GM08714 (cell line): ENCODE data around the gene IGDCC3.

ENCODE experiments used
- H3K4me3 ChIP-seq: fragments of 200-500 bp; sonication (Bioruptor generic); 2 replicates; pipeline ENCODE4 v1.5.1; 2014; ENCODE audit warnings: mild to moderate bottlenecking, low read length, inconsistent platforms
- ZNF274 ChIP-seq: IDR thresholded peaks from 2 replicates; pipeline ENCODE4 v1.6.1; 2012; ENCODE audit warnings: mild to moderate bottlenecking, low read depth, low read length

Gene IGDCC3

DNA sequence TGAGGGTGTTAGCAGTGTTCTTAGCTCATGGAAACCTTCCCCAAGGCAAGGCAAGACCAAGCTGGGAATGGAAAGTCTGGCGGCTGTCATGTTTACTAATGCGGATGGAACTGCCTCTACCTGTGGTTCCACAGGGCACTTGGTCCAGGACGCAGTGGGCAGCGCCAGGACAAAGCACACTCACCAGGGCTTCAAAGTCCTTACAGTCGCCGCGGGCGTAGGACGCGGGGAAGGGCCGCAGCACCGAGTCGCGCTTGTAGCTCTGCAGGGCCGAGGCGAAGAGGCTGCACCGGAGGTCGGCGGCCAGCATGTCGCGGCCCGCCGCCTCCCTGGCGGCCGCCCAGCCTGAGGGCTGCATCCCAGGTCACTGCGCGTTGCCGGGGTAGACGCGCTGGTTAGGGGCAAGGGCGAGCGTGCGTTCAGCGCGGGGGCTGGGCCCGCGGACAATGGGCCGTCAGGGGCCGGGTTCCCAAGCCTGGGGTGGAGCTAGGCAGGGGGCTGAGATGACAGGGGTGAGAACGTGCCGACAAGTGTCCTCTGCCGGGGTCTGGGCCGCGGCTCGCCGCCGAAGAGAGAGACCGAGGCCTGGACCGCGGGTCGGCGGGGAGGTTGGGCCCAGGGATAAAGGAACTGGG, 91.6 kb downstream of the IGDCC3 start:
- TF ChIP-seq ZNF274, result no peak
- H3K4me3 ChIP-seq, result peak overlapping the region; percentile 90

DNA sequence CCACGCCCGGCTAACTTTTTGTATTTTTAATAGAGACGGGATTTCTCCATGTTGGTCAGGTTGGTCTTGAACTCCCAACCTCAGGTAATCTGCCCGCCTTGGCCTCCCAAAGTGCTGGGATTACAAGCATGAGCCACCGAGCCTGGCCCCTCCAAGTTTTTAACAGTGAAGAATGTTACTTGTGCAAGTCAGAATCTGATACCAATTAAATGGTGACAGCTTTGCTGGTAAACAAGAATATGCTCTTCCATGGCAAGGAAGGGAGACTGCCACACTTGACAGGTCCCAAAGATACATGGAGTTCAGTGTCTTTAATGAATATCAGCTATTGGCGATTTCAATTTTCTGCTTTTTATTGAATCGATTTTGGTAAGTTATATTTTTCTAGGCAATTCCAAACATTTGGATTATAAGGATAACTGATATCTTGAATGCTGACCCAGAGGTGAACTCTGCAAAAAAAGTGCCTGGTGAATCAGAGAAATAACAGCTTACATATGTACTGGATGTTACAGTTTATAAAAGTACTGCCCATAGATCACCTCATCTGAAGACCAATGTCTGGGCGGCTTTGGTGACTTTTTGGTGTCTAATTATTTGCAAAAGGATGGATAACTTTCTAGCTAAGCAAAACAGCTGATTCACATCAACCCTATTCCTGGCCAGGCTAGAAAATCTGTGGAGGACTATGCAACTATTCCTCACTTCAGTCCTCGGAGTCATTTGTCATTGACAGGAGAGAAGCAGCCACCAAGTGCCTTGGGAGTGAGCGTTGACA, 92.3 kb downstream of the IGDCC3 start:
- H3K4me3 ChIP-seq, result peak overlapping the region; percentile 90
- TF ChIP-seq ZNF274, result no peak

DNA sequence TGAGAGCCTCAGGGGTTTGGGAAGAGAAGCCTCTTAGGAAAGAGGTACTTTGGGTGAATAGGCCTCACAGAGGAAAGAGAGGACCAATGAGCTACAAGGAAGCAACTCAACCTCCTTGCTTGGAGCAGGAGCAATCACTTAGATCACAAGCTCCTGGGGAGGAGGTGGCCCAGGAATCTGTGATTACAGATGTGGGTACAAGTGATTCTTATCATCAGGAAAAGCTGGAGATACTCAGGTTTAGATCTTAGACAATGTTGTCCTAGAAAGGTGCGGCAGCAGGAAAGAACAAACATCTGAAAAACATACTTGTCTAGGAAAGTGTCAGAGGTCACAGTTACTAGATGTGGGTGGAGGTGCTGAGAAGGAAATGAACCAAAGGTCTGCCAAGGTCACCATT, 99.3 kb downstream of the IGDCC3 start:
- TF ChIP-seq ZNF274, result no peak

More for the DNA sequence above, 99.3 kb downstream of the IGDCC3 start:
- no peak overlapping the region for H3K4me3 ChIP-seq
